Karpas-422 (cell line): Measurements from ENCODE around the gene CIITA. TPM values are rescaled to one million over a fixed set of nuclear protein-coding genes. Genes with fewer than 3 reads are reported as not detected.

Experiments used
- DNase-seq: peaks from one replicate; pipeline ENCODE4 v3.0.0-alpha.2; 2015
- H2AFZ ChIP-seq: fragments of 200-600 bp; sonication (generic); 2 replicates; pipeline ENCODE4 v1.6.1; 2014; ENCODE audit warnings: antibody characterized with exemption, low read length, mixed read lengths
- H3K27ac ChIP-seq: fragments of 200-600 bp; sonication (generic); 2 replicates; pipeline ENCODE4 v1.5.1; 2014; ENCODE audit warnings: mild to moderate bottlenecking, low read length, moderate library complexity
- H3K27me3 ChIP-seq: fragments of 200-600 bp; sonication (generic); 2 replicates; pipeline ENCODE4 v1.6.1; 2014; ENCODE audit warnings: low read length, mixed read lengths
- H3K36me3 ChIP-seq: fragments of 200-600 bp; sonication (generic); 2 replicates; pipeline ENCODE4 v1.6.1; 2014; ENCODE audit warnings: low read length, mixed read lengths; ENCODE audit not compliant: insufficient read depth
- H3K4me1 ChIP-seq: fragments of 200-600 bp; sonication (generic); 2 replicates; pipeline ENCODE4 v1.6.1; 2014; ENCODE audit warnings: mild to moderate bottlenecking, low read length, mixed read lengths
- H3K4me2 ChIP-seq: fragments of 200-600 bp; sonication (generic); 2 replicates; pipeline ENCODE4 v1.6.1; 2014; ENCODE audit warnings: low read length, low read depth, mild to moderate bottlenecking; ENCODE audit not compliant: poor library complexity, severe bottlenecking
- H3K4me3 ChIP-seq: fragments of 200-600 bp; sonication (generic); 2 replicates; pipeline ENCODE4 v1.5.1; 2014; ENCODE audit warnings: mild to moderate bottlenecking, antibody characterized with exemption, low read length, mixed read lengths
- H3K79me2 ChIP-seq: fragments of 200-600 bp; sonication (generic); 2 replicates; pipeline ENCODE4 v1.6.1; 2014; ENCODE audit warnings: mild to moderate bottlenecking, low read length, mixed read lengths
- H3K9ac ChIP-seq: fragments of 200-600 bp; sonication (generic); 2 replicates; pipeline ENCODE4 v1.6.0; 2014; ENCODE audit warnings: low read length
- H3K9me2 ChIP-seq: fragments of 200-600 bp; sonication (generic), shearing (Covaris generic); replicated peaks from 2 replicates; pipeline ENCODE4 v1.6.0; 2014; ENCODE audit warnings: mild to moderate bottlenecking, low read length, moderate library complexity; ENCODE audit not compliant: insufficient read depth
- H3K9me3 ChIP-seq: fragments of 300-700, 200-600 bp; sonication (generic); 2 replicates; pipeline ENCODE4 v1.6.1; 2014; ENCODE audit warnings: low read length, mixed read lengths
- H4K20me1 ChIP-seq: fragments of 200-600 bp; sonication (generic); 2 replicates; pipeline ENCODE4 v1.6.1; 2014; ENCODE audit warnings: mild to moderate bottlenecking, antibody characterized with exemption, low read length, low read depth; ENCODE audit not compliant: insufficient read depth
- total RNA-seq: library from RNA; depleted of rRNA; stranded (reverse); fragments of >200 nt; shearing (Covaris generic); gene quantifications from 2 replicates; pipeline ENCODE4 v1.2.3, GENCODE V29; 2014; ENCODE audit warnings: low replicate concordance

The CIITA gene
- total RNA-seq, 1 experiment from 2014 or later: 66.2 TPM

GRCh38 chr16:10833271-10833670 is 43.7 kb upstream of the CIITA start:
- Histone ChIP-seq H3K79me2 (no peaks in the 10 kb centered on the region), H3K27ac (no peak overlapping the region), H2AFZ (no peak overlapping the region), H3K4me2 (no peak overlapping the region), H3K4me1 (no peaks in the 10 kb centered on the region), H3K9me2 (no peaks in the 10 kb centered on the region), H4K20me1 (no peaks in the 10 kb centered on the region), H3K9me3 (no peaks in the 10 kb centered on the region), H3K36me3 (no peaks in the 10 kb centered on the region), H3K9ac (no peak overlapping the region), H3K4me3 (no peak overlapping the region), H3K27me3 (no peaks in the 10 kb centered on the region; the same call in 1 of the 2 replicates)
- no peak for DNase-seq

GRCh38 chr16:10834130-10834529 is 42.9 kb upstream of the CIITA start:
- no peaks in the 10 kb centered on the region for H4K20me1 ChIP-seq
- H3K9me2 ChIP-seq: no peaks in the 10 kb centered on the region
- H3K4me1 ChIP-seq: no peaks in the 10 kb centered on the region
- no peak for DNase-seq
- no peaks in the 10 kb centered on the region for H3K79me2 ChIP-seq
- no peak overlapping the region for H3K4me3 ChIP-seq
- no peaks in the 10 kb centered on the region; the same call in 1 of the 2 replicates for H3K27me3 ChIP-seq
- no peak overlapping the region for H3K4me2 ChIP-seq
- H3K27ac ChIP-seq: no peak overlapping the region
- no peak overlapping the region for H2AFZ ChIP-seq
- H3K36me3 ChIP-seq: no peaks in the 10 kb centered on the region
- H3K9ac ChIP-seq: no peak overlapping the region
- H3K9me3 ChIP-seq: no peaks in the 10 kb centered on the region

- DNase-seq: no peak
- H3K27ac ChIP-seq: no peak overlapping the region
- no peaks in the 10 kb centered on the region for H3K4me1 ChIP-seq
These were observed 42.2 kb upstream of the CIITA start for GRCh38 chr16:10834766-10835165.

GRCh38 chr16:10835281-10835931 is 41.6 kb upstream of the CIITA start:
- Histone ChIP-seq H4K20me1 (no peaks in the 10 kb centered on the region), H3K4me2 (no peak overlapping the region), H2AFZ (no peak overlapping the region), H3K79me2 (no peaks in the 10 kb centered on the region), H3K27ac (no peak overlapping the region), H3K27me3 (no peaks in the 10 kb centered on the region; the same call in 1 of the 2 replicates), H3K9me2 (no peaks in the 10 kb centered on the region), H3K4me1 (no peaks in the 10 kb centered on the region), H3K36me3 (no peaks in the 10 kb centered on the region), H3K9me3 (no peaks in the 10 kb centered on the region), H3K4me3 (no peak overlapping the region), H3K9ac (no peak overlapping the region)
- DNase-seq: no peak

More at GRCh38 chr16:10834766-10835165, 42.2 kb upstream of the CIITA start:
- Histone ChIP-seq H2AFZ (no peak overlapping the region), H3K79me2 (no peaks in the 10 kb centered on the region), H3K9me3 (no peaks in the 10 kb centered on the region), H3K4me3 (no peak overlapping the region), H3K27me3 (no peaks in the 10 kb centered on the region; the same call in 1 of the 2 replicates), H3K9me2 (no peaks in the 10 kb centered on the region), H3K4me2 (no peak overlapping the region), H3K36me3 (no peaks in the 10 kb centered on the region), H4K20me1 (no peaks in the 10 kb centered on the region), H3K9ac (no peak overlapping the region)

GRCh38 chr16:10836174-10836853 is 40.7 kb upstream of the CIITA start:
- no peak for DNase-seq

GRCh38 chr16:10838621-10839278 is 38.3 kb upstream of the CIITA start:
- Histone ChIP-seq H3K79me2 (no peaks in the 10 kb centered on the region), H3K27ac (no peak overlapping the region)

More at GRCh38 chr16:10836174-10836853, 40.7 kb upstream of the CIITA start:
- H3K27me3 ChIP-seq: no peaks in the 10 kb centered on the region
- H3K4me2 ChIP-seq: no peak overlapping the region
- no peaks in the 10 kb centered on the region for H3K4me1 ChIP-seq
- no peaks in the 10 kb centered on the region for H4K20me1 ChIP-seq
- H3K36me3 ChIP-seq: no peaks in the 10 kb centered on the region
- no peak overlapping the region for H3K9ac ChIP-seq
- no peak overlapping the region for H2AFZ ChIP-seq
- no peaks in the 10 kb centered on the region for H3K79me2 ChIP-seq
- no peak overlapping the region for H3K4me3 ChIP-seq
- H3K9me3 ChIP-seq: no peaks in the 10 kb centered on the region
- no peak overlapping the region for H3K27ac ChIP-seq
- H3K9me2 ChIP-seq: no peaks in the 10 kb centered on the region

GRCh38 chr16:10839279-10839666 is 37.7 kb upstream of the CIITA start:
- H3K9me3 ChIP-seq: no peaks in the 10 kb centered on the region
- H3K79me2 ChIP-seq: no peaks in the 10 kb centered on the region
- H3K36me3 ChIP-seq: no peaks in the 10 kb centered on the region
- no peaks in the 10 kb centered on the region for H4K20me1 ChIP-seq
- no peak overlapping the region for H3K4me2 ChIP-seq
- no peak for DNase-seq
- no peaks in the 10 kb centered on the region for H3K4me1 ChIP-seq
- no peak overlapping the region for H2AFZ ChIP-seq
- H3K9ac ChIP-seq: no peak overlapping the region
- no peak overlapping the region for H3K4me3 ChIP-seq
- no peaks in the 10 kb centered on the region for H3K9me2 ChIP-seq
- no peaks in the 10 kb centered on the region for H3K27me3 ChIP-seq
- H3K27ac ChIP-seq: no peak overlapping the region

More at GRCh38 chr16:10838621-10839278, 38.3 kb upstream of the CIITA start:
- Histone ChIP-seq H3K9ac (no peak overlapping the region), H2AFZ (no peak overlapping the region), H3K36me3 (no peaks in the 10 kb centered on the region), H3K4me2 (no peak overlapping the region), H3K9me3 (no peaks in the 10 kb centered on the region), H3K4me3 (no peak overlapping the region), H4K20me1 (no peaks in the 10 kb centered on the region), H3K9me2 (no peaks in the 10 kb centered on the region), H3K4me1 (no peaks in the 10 kb centered on the region), H3K27me3 (no peaks in the 10 kb centered on the region)
- DNase-seq: no peak

GRCh38 chr16:10840703-10841102 is 36.3 kb upstream of the CIITA start:
- Histone ChIP-seq H3K79me2 (no peaks in the 10 kb centered on the region), H3K36me3 (no peaks in the 10 kb centered on the region), H3K27ac (no peak overlapping the region), H3K9me2 (no peaks in the 10 kb centered on the region), H3K9ac (no peak overlapping the region), H3K4me3 (no peak overlapping the region), H3K27me3 (no peaks in the 10 kb centered on the region), H2AFZ (no peak overlapping the region), H3K9me3 (no peaks in the 10 kb centered on the region), H3K4me2 (no peak overlapping the region), H4K20me1 (no peaks in the 10 kb centered on the region), H3K4me1 (no peaks in the 10 kb centered on the region)
- DNase-seq: no peak
